GM18870 (cell line): ENCODE measurements around the gene GSTM3.
"Not testable (repeated sequence)": the region's sequence is repeated elsewhere in the genome, so short reads cannot be mapped to it uniquely, and the experiment has no call there.

ENCODE experiments used
- ATAC-seq: cut with Tn5 transposase; IDR thresholded peaks from one replicate; pipeline ENCODE4 v1.9.1; 2021; ENCODE audit warnings: moderate library complexity; ENCODE audit not compliant: unreplicated experiment

Gene GSTM3

DNA sequence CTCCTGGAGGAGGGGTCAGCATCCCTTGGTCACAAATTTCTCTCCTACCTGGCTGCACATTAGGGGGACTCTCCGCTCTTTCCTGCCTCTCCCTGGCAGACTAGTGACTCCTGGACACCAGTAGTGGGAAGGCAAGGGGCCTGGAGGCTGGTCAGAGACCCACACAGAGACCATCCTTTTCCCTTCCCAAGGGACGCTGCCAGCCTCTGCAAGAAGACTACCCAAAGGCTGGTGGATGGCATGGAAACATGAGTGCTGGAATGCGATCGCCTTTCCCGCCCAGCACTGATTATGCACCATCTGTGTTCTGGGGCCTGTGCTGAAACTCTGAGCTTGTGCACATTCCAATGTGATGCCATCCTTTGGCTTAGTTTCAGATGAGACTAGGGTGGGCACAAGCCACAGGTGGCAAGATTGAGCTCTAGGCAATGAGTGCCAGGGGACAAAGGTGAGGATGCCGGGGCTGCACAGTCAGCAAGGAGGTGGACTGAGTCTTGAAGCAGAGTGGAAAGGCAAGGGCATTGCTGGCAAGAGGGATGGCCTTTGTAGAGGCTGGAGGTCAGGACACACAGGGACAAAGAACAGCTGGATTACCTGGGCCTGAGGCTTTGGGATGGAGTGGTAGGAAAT is 35.5 kb upstream of the GSTM3 start:
- ATAC-seq, result no peak

DNA sequence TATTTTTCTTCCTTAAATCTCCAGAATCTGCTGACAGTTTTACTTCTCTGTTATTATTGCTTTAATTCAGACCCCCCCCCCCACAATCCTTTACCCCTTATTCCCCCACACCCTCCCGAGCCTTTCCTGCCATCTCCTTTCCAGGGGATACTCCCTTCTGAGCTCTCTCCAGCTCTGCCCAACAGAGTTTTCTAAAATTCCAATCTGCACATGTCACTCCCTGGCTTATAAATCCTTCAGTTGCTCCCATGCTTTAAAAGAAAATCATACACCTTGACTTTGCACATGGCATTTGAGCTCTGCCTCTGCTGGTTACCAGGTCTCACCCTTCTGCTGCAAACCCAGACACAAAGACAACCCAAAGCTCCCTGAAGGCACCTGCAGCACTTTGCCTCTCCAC is 34.6 kb upstream of the GSTM3 start:
- ATAC-seq, result no peak

DNA sequence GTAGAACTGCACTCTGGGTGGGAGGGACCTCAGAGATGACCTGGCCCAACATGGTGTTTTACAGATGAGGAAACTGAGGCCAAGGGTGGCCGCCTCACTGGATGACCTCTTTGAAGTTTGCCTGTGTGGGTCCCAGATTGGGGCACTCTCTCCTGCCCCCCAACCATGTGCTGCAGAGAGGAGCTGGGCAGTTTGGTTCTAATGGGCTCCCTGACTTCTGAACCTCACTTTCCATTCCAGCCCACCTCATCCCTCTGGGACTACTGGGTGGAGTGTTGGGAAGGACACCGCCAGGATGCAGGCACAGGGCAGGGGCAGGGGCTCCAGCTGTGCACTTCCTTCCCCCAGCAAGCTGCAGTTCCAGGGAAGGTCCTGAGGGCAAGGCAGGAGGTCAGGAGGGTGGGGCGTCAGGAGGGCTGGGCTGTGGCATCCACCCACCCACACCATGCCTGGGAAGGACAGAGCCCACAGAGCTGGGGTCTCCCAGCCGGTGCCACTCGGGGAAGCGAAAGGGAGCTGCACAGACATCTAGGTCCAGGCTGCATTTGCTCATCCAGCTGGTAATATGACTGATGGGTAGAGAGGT is 33.2 kb upstream of the GSTM3 start:
- no peak for ATAC-seq

- no peak for ATAC-seq
These were observed 32.5 kb upstream of the GSTM3 start for GRCh38 chr1:109773203-109773899.

DNA sequence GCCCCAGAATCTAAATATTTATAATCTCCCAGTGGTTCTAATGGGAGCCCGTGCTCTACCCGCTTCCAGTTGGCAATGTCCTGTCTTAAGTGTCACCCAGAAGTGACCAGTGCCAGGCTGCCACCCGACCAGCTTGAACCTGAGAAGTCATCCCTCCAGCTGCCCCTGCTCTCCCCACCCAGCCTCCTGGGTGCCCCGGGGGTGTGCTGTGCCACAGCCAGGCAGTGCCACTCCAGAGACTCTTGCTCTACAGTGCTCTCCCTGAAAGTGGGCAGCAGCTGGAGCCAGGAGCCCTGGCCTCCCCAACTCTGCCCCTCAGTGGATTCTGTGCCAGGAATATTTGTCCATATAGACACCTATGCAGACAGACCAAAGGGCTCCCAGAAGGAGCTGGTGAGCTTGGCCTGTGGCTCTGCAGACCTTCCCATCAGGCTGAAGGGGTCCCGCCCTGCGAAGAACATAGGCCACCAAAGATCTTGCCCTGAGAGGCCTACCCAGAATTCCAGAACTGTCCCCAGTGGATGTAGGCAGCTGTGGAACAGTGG is 31.9 kb upstream of the GSTM3 start:
- no peak for ATAC-seq

DNA sequence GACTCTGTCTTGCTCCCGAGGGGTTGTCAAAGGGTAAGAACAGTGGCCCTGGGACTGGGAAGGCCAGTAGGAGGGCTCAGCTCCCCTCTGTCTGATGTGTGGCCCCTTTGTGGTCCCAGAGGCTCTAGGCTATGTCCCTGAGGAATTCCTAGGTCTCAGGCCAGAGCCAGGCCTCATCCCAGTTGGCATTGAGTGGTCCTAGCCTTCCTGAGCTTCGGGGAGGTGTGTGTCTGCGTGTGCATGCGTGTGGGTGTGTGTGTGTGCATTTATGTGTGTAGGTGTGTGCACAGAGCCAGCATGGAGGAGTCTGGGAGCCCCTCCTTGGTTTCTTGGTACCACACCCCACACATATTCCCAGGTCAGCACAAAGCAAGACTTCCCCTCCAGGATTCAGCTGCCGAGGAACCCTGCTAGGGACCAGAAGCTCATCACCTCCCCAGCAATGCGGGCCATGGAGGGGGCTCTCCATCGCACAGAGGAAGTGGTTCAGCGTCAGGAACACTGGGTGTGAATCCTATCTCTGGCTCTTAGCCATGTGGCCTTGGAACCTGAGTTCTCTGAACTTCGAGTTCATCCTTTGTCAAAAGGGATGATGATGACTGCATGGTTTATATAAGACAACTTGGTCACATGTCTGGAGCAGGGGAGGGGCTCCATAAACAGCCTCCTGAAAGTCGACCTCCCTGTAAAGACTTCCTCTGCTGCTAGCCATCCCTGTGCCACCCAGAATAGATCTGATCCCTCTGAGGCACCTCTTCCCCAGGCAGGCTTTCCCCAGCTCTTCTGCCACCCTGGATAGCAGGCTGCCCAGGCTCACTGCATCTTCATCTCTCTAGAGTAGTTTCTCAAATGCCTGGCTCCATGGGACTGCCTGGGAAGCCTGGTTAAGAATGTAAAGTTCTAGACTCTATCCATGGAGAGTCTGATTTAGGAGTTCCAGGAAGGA is 31.1 kb upstream of the GSTM3 start:
- no peak for ATAC-seq

GRCh38 chr1:109770331-109771095 is 29.7 kb upstream of the GSTM3 start:
- no peak for ATAC-seq

DNA sequence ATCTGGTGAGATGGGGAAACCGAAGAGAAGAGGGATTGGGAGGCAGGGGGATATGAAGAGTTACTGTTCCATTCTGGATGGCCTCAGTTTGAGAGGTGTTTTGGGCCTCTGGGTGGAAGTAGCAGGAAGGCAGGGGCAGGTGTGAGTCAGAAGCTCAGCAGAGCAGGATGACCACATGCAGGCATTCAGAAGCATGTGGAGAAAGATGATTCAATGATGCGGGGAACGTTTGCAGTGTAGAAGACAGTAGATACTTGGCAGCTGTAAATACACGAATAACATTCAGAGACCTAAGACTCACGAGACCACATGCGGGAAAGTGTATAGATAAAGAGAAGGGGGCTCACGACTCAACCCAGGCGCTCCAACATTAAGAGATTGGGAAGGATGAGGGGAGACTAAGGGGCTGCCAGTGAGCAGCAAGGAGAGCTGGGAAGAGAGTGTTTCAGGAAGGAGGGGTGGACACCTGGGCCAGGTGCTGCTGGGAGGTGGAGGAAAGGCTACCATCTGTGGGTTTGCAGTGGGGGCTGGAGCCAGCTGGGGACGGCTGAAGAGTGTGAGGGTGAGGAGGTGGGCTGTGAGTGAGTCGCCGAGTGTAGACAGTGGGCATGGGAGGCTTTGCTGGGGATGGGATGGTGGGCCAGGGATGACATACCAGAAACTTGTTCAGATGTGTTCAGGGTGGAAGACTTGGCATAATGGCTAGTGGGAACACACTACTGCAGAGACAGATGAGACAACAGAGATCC is 28.7 kb upstream of the GSTM3 start:
- ATAC-seq, result no peak

GRCh38 chr1:109768820-109769219 is 28.0 kb upstream of the GSTM3 start:
- ATAC-seq, result no peak

DNA sequence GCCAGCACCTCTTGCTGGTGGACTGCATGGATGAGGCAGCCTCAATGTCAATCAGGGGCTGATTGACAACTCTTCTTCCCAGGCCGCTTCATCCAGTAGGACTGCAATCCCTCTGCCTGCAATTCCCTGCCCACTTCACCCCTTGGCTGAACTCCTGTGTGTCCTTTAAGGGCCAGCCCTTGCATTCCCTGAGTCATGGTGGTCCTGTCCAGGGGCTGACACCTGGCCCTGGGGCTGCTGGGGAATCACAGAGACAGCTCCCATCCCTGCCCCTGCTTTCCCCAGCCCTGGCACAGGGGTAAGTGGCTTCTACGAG is 27.5 kb upstream of the GSTM3 start:
- ATAC-seq, result no peak

- ATAC-seq, result no peak
These were observed 26.9 kb upstream of the GSTM3 start for GRCh38 chr1:109767637-109768334.

DNA sequence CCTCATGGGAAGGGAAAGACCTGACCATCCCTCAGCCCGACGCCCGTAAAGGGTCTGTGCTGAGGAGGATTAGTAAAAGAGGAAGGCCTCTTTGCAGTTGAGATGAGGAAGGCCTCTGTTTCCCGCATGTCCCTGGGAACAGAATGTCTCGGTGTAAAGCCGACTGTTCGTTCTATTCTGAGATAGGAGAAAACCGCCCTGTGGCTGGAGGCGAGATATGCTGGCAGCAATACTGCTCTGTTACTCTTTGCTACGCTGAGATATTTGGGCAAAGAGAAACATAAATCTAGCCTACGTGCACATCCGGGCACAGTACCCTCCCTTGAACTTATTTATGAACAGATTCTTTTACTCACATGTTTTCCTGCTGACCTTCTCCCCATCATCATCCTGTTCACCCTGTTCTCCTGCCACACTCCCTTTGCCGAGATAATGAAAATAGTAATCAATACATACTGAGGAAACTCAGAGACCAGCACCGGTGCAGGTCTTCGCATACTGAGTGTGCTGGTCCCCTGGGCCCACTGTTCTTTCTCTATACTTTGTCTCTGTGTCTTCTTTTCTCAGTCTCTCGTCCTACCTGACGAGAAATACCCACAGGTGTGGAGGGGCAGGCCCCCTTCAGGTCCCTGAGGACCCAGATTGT is 26.3 kb upstream of the GSTM3 start:
- not testable (repeated sequence) for ATAC-seq

DNA sequence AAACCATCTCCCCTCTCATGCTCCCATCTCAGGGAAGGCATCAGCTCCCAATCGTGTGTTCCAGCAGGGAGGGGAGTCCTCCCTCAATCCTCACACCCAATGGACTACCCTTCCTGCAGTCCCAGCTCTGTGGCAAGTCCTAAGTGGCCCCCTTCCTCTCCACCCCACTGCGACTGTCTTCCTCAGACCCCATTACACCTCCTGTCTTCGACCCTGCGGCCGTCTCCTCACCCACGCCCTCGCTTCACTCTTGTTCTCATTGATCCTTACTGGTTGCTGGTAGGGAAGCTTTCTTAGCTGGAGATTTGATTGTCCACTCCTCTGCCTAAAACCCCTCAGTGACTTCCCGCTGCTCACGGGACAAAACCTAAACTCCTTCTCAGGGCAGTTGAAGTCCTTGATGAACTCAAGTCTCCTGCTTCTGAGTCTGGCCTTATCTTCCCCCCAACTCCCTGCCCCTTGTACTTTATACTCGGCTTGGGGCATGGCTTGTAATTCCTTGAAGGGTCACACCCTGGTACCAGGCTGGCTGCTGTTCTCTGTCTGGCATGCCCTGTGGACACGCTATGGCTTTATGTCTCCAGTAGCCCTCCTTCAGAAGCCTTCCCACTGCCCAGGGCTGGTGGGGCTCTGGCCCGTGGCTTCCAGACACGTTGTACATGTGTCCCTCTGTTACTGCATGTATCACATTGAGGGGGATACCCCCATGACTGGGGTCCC is 25.2 kb upstream of the GSTM3 start:
- no peak for ATAC-seq

- ATAC-seq, result no peak
These were observed 24.6 kb upstream of the GSTM3 start for GRCh38 chr1:109765483-109765815.

GRCh38 chr1:109764561-109765482 is 24.0 kb upstream of the GSTM3 start:
- no peak for ATAC-seq

DNA sequence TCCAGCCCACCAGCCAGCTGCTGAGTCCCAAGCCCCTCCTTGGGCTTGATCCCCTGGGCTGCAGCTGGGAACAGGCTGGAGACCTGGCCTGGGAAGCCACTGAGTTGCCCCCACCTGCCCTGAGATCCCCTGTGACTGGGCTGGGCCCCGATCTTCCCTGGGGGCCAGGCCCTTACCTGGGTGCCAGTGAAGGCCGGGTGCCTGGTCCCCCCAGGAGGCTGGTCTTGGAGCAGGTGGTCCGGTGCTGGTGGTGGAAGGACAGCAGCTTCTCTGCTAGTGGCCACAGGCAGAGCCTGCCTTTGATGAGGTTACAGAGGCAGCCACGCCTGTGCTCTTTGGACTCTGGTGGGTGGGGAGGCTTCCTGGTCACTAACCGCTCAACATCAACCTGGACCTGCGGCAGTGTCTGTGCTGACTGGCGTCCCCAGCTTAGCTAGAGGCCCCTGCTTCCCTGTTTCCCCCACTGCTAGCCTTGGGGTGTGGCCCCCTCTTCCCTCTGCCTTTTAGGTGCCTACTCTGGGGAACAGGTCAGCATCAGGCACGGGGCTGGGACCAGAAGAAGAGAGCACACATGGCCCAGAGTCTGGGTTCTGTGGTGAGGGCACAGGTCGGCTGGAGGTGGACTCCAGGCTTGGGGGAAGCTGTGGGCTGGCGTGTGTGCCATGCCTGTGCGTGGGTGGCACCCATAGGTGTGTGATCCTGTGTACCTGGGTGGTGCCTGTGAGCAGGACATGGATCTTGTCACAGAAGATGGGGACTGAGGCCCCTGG is 23.0 kb upstream of the GSTM3 start, which contains the start of gene EPS8L3:
TSS of gene EPS8L3 (minus strand) at position 278 of the 770 bp plus-strand sequence. CDS start 2,174 bp downstream, outside the sequence.
- no peak for ATAC-seq
